Retina (tissue), 1 donor: Measurements from ENCODE around the gene GRIK4.

Experiments
- DNase-seq: peaks from one replicate; pipeline ENCODE4 v3.0.0-alpha.2; 2016

The GRIK4 gene

GRCh38 chr11:120871194-120871593 is 359.6 kb downstream of the GRIK4 start:
- DNase-seq = no peak

DNA sequence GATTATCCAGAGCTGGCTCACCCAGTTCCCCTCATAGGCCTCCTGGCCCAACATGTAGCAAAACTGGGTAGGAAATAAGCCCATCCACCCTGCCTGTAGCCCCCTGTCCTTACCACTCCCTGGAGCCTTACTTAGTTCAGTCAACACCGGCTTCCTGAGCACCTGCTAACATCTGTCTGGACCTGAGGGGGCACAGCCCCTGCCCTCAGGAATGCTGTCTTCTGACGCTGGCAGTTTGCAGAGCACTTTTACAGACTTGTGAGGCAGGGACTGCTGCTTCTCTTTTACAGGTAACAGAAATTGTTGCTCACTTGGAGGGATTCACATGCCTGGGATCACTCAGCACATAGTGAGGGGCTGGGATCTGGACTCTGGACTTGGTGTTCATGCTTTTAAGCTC is 360.4 kb downstream of the GRIK4 start:
- DNase-seq = no peak

GRCh38 chr11:120873966-120874735 is 362.6 kb downstream of the GRIK4 start:
- no peak for DNase-seq

DNA sequence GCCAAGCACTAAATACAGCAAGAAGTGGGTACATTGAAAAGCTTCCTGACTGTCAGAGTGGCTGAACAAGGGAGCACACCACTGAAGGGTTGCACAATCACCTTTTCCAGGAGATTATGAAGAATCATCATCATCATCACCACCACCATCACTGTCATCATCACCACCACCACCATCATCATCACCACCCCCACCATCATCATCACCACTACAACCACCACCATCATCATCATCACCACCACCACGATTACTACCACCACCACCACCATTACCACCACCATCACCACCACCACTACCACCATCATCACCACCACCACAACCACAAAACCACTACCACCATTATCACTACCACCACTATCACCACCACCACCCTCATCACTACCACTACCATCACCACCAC is 364.4 kb downstream of the GRIK4 start:
- no peak for DNase-seq

DNA sequence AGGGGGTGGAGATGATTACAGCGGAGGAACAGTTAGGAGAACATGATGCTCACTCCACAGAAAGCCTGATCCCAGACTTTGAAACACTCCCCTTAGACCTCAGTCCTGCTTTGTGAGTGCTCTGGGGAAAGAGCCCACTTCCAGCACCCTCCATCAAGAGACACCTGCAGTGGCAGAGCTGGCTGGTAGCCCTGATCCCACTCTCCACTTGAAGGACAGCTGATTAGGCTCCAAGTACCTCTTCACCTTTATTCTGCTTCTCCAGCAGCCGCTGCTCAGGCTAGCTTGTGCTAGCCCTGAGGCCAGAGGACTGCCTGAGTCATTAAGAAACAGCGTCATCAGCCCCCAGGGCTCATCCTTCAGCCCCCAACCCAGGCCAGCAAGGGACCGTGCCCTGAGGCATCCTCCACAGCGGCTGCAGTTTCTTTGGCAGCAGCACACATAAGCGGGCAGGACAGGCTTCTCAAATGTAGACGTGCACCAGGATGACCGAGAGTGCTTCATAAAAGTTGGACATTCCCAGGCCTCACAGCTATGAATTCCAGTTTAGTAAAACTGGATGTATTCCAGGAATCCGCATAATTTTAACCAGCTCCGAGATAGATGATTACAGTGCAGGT is 366.3 kb downstream of the GRIK4 start:
- DNase-seq = no peak

DNA sequence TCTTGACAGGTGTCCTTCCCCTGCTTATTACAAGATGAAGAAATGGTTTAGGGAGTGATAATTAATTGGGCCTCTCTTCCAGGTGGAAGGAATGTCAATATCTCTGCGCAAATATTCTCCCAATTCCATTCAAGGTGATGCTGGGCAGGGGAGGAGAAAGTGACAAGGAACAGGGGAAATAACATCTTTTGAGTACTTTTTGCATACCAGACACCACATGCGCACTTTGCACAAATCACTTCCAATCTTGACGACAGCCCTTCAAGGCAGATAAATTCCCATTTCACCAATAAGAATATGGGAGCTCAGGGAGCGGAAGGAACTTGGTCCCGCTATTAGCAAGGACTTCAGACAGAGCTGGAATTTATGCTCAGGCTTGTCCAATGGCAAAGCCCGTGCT is 367.2 kb downstream of the GRIK4 start:
- no peak for DNase-seq

DNA sequence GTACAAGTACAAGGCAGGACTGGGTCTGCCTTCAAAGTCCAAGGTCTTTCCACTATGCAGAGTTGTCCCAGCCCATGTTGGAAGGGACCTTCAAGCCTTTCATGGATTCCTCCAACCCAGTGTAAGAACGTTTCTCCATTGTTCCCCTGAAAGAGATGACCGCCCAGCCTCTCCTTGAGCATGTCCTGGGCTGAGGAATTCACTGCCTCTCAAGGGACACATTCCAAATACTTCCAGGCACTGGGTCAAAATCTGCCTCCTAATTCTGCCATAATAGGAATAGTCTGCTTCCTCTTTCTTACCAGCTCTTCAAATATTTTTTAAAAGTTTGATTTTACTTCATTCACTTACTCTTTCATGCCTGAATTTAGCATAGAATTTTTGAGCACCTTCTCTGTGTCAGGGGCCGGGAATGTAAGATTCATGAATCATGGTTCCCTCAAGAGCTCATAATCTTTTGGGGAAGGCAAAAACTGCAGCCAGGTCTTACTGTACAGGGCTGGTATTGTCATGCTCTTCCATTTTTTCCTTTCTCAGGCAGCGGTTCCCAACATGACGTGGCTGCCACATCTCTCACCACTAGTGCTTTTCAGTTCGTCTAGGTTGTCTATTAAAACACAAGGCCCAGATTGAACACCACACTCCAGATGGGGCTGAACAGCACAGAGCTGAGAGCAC is 369.1 kb downstream of the GRIK4 start:
- no peak for DNase-seq

DNA sequence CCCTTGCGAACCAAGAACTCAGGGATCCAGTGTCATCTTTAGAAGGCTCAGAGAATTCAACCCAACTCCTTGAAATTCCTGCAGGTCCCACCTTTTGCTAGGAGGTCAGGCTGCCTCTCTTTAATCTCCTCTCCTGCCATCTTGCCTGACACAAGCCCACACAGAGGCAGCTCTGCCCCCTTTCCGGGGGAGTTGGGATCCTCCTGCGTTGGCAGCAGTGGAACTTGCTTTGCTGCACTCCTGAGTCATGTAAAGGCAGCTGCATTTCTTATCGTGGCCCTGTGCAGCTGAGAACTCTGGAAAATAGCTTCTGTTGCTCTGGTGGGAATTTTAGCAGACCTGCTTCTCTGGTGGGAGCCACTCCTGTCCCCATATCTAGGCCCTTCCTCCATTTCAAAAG is 370.0 kb downstream of the GRIK4 start:
- no peak for DNase-seq

GRCh38 chr11:120882175-120882574 is 370.6 kb downstream of the GRIK4 start:
- no peak for DNase-seq

DNA sequence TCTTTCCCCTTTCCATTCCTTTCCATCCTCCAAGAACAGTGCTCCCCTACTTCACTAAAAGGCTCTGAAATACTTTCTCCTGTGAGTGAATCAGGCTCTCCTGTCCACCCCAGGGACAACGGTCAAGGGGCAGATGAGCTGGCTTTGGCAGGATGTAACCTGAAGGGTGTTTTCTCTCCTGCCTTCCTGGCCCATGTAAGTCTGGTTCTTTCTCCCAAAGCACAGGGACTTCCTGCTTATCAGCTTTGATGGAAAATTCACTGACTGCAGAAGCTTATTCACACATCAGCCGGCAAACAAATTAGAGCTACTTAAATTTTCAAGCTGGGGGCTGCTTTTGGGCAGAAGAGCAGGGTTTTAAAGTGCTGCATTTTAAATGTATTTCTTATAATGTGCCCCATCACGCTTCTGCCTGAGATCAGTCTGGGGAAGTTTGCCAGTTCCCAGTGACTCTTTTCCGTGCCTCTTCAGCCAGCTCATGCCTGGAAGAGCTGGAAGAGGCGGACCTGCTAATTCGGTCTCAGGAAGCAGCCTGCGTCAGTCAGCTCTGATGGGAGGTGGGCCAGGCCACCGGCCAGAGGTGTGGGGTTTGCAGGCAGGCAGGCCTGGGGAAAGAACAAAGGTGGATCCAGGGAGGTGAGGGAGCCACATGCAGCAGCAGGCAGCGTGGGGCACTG is 372.0 kb downstream of the GRIK4 start:
- no peak for DNase-seq

DNA sequence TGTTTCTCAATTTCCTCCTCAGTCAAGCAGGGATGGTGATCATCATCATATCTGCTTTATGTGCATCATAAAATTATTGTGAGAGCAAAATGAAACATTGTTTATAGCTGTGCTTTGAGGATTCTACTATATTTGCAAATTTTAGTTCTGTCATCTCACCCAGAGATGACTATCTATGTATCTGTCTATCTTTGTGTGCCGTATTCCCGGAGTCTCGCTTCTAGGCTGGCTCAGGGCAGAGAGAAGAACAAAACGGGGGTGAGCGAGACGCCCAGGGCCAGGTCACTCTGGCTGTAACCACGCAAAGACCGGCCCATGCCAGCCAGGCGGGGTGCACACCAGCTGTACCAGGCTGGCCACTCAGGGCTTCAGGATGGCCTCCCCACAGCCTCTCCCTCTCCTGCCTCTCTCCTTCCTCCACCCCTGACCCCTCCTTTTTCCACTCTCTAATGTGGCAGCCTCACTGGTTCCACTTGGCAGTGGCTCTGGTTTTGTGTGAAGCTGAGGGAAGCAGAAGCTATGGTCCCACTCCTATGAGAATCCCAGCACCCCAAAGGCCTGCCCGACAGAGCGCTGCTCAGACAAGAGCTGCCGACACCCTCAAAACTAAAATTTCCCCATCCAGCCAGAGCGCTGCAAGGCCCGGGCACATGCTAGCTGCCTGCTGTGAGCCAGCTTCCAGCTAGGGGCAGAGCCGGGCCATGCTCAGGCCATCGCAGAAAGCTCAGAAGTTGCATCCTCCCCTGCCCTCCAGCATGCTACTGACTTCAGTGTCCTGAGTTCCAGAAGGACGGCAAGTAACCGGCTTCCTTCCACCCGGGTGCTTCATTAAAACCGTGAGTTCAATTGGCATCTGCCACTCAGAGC is 372.8 kb downstream of the GRIK4 start:
- DNase-seq = no peak

GRCh38 chr11:120890609-120891320 is 379.2 kb downstream of the GRIK4 start:
- DNase-seq = no peak

GRCh38 chr11:120893440-120894201 is 382.1 kb downstream of the GRIK4 start:
- no peak for DNase-seq

- DNase-seq = no peak
These were observed 382.8 kb downstream of the GRIK4 start for GRCh38 chr11:120894202-120894985.

DNA sequence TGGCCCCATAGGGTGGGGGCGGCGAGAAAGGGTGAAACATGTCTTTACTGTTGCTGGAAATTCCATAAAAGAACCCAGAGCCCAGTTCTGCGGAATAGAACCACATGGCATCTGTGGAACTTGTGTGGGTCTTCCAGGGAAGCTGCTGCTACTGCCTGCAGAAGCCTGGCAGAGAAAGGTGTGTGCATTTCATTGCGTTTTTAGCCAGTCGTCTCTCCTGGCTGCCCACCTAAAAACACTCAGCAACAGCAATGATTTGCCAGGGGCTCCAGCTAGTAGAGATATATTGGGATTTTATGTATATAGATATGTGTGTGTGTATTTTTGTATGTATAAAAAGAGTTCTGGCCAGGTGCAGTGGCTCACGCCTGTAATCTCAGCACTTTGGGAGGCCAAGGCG is 385.1 kb downstream of the GRIK4 start:
- DNase-seq = no peak

DNA sequence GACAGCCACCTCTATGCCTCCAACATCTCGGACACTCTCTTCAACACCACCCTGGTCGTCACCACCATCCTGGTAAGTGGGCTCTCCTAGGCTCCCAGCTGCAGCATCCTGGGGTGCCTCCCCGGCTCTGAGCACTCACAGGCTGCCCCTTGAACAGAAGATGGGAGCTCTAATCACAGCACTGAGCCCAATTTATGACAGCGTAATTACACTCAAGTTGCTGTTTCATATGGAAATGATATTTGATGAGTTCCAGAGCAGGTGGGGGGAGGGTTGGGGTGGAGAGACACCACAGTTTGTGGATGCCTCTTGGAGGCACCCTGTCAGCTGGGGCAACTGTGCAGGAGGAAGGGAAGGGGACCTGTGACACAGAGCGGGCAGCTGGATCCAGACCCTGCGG is 387.0 kb downstream of the GRIK4 start:
- no peak for DNase-seq

- DNase-seq = no peak
These were observed 388.2 kb downstream of the GRIK4 start for GRCh38 chr11:120899720-120900119.

- no peak for DNase-seq
These were observed 389.1 kb downstream of the GRIK4 start for GRCh38 chr11:120900643-120901042.

DNA sequence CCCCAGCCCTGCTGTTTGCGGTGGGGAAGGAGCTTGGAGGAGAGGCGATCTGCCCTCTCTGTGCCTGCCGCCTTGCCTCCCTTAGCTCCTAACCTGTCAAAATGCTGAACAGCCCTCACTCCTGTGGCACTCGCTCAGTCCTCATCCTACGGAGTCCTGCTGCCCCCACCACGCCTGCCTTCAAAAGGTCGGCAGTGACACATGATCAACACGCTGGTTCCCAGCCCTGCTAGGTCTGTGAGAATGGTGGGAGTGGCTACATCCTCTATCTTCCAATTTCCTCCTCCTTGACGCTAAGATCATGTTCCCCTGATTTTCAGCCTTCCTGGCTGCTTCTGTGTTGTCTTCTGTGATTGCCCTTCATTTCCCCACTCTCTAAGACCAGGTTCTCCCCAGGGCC is 392.1 kb downstream of the GRIK4 start:
- no peak for DNase-seq

- DNase-seq = no peak
These were observed 392.6 kb downstream of the GRIK4 start for GRCh38 chr11:120904116-120904515.
